GM23248 (cell line): ENCODE measurements around the gene APLP2. TPM values are rescaled to one million over a fixed set of nuclear protein-coding genes. Genes with fewer than 3 reads are reported as not detected.

Experiments used
- DNase-seq: peaks from one replicate; pipeline ENCODE4 v3.0.0-alpha.2; 2015
- H2AFZ ChIP-seq: fragments of 200-600 bp; sonication (generic); 2 replicates; pipeline ENCODE4 v1.6.1; 2016; ENCODE audit warnings: antibody characterized with exemption
- H3F3A ChIP-seq: fragments of 200-600 bp; sonication (generic); 2 replicates; pipeline ENCODE4 v1.6.1; 2016; ENCODE audit warnings: mild to moderate bottlenecking, antibody characterized with exemption, mixed run types; ENCODE audit not compliant: insufficient read depth
- H3K27ac ChIP-seq: fragments of 200-600 bp; sonication (generic); 2 replicates; pipeline ENCODE4 v1.5.1; 2016; ENCODE audit warnings: mild to moderate bottlenecking
- H3K27me3 ChIP-seq: fragments of 200-600 bp; sonication (generic); replicated peaks from 2 replicates; pipeline ENCODE4 v1.6.1; 2016; ENCODE audit warnings: mild to moderate bottlenecking; ENCODE audit not compliant: insufficient read depth
- H3K36me3 ChIP-seq: fragments of 200-600 bp; sonication (generic); 2 replicates; pipeline ENCODE4 v1.6.1; 2016; ENCODE audit warnings: low read depth, mild to moderate bottlenecking
- H3K4me1 ChIP-seq: fragments of 200-600 bp; sonication (generic); 2 replicates; pipeline ENCODE4 v1.6.1; 2016; ENCODE audit warnings: mild to moderate bottlenecking; ENCODE audit not compliant: insufficient read depth
- H3K4me2 ChIP-seq: fragments of 200-600 bp; sonication (generic); one replicate; pipeline ENCODE4 v1.6.1; 2016; ENCODE audit warnings: mild to moderate bottlenecking; ENCODE audit not compliant: unreplicated experiment
- H3K4me3 ChIP-seq: fragments of 200-600 bp; sonication (generic); 2 replicates; pipeline ENCODE4 v1.5.1; 2016; ENCODE audit warnings: mild to moderate bottlenecking
- H3K79me2 ChIP-seq: fragments of 200-600 bp; sonication (generic); 2 replicates; pipeline ENCODE4 v1.6.1; 2016; ENCODE audit warnings: mild to moderate bottlenecking; ENCODE audit not compliant: insufficient read depth
- H3K9ac ChIP-seq: fragments of 200-600 bp; sonication (generic); 2 replicates; pipeline ENCODE4 v1.6.1; 2016; ENCODE audit warnings: mild to moderate bottlenecking
- H3K9me2 ChIP-seq: fragments of 200-600 bp; sonication (generic); 2 replicates; pipeline ENCODE4 v1.6.1; 2016; ENCODE audit warnings: mixed run types, mild to moderate bottlenecking, moderate library complexity; ENCODE audit not compliant: insufficient read depth
- H3K9me3 ChIP-seq: fragments of 200-600 bp; sonication (generic); one replicate; pipeline ENCODE4 v1.6.1; 2017; ENCODE audit warnings: low read depth
- H4K20me1 ChIP-seq: fragments of 200-600 bp; sonication (generic); 2 replicates; pipeline ENCODE4 v1.6.0; 2016; ENCODE audit not compliant: insufficient read depth
- EZH2 ChIP-seq: fragments of 200-600 bp; sonication (generic); IDR thresholded peaks from 2 replicates; pipeline ENCODE4 v1.6.1; 2018; ENCODE audit warnings: antibody characterized with exemption, mild to moderate bottlenecking; ENCODE audit not compliant: insufficient read depth, poor library complexity, severe bottlenecking
- EZH2phosphoT487 ChIP-seq: fragments of 200-600 bp; sonication (generic); IDR thresholded peaks from 2 replicates; pipeline ENCODE4 v1.6.1; 2018; ENCODE audit warnings: antibody characterized with exemption, moderate library complexity, mild to moderate bottlenecking, low read depth; ENCODE audit not compliant: insufficient read depth
- WGBS, 2 experiments: methylation state at CpG; one replicate each; pipeline ENCODE4 v1.1.6; 2015 to 2017; ENCODE audit warnings: low lambda C conversion rate in 2 of 2, low coverage in 1 of 2; ENCODE audit errors: missing lambda C conversion rate in 2 of 2; 5-methylcytosine and 5-hydroxymethylcytosine counted together
- in situ Hi-C: fragments of 300-500 bp; cut with MboI; formaldehyde crosslinking; loops from 2 replicates; pipeline ENCODE4 v1.15.0; 2020
- polyA plus RNA-seq: library from polyadenylated mRNA; unstranded; fragments of >200 nt; fragmentation: Nextera tagmentation; extraction: Ambion mirVana; gene quantifications from 2 replicates; pipeline ENCODE4 v1.2.1, GENCODE V29; 2016
- total RNA-seq: library from RNA; depleted of rRNA; stranded (reverse); fragments of >200 nt; shearing (Covaris generic); gene quantifications from 2 replicates; pipeline ENCODE4 v1.2.3, GENCODE V29; 2014

APLP2 gene
- total and polyA plus RNA-seq, 2 experiments from 2014 or later, result 377 to 390 TPM

DNA sequence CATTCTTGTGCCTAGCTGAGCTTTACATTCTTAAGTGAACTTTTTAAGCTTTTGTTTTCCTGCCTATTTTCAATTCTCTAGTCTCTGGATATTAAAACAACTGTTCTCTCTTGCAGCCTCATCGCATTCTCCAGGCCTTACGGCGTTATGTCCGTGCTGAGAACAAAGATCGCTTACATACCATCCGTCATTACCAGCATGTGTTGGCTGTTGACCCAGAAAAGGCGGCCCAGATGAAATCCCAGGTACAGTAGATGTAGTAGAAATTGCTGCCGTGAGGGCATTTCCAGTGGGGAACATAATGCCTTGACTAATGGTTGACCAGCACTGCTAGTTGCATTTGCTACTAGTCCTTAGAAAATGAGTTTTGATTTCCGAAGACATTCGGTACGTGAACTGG is 60.2 kb downstream of the APLP2 start:
- DNase-seq, result no peak
- H3K27me3 ChIP-seq, result no peaks in the 10 kb centered on the region
- H2AFZ ChIP-seq, result no peak overlapping the region
- WGBS, 2 experiments, result 95% methylated on average over 11 of the region's 11 CpGs
- H3F3A ChIP-seq, result peaks cover 14% of the 10 kb centered on the region
- TF ChIP-seq EZH2 (no peak), EZH2phosphoT487 (no peak)
- H3K79me2 ChIP-seq, result peaks cover 20% of the 10 kb centered on the region; the same call in 1 of the 2 replicates
- H3K9me3 ChIP-seq, result no peaks in the 10 kb centered on the region
- H3K4me3 ChIP-seq, result no peak overlapping the region
- no peak overlapping the region for H3K9ac ChIP-seq
- no peaks in the 10 kb centered on the region for H4K20me1 ChIP-seq
- H3K4me1 ChIP-seq, result peaks cover under 1% of the 10 kb centered on the region; the same call in 1 of the 2 replicates
- H3K4me2 ChIP-seq, result no peak overlapping the region
- H3K9me2 ChIP-seq, result no peaks in the 10 kb centered on the region
- in situ Hi-C loops, result loop anchor here (5.0 kb wide), 1 partner anchor 208 kb away; no protein-coding TSS in a partner anchor
- peaks cover 49% of the 10 kb centered on the region for H3K36me3 ChIP-seq
- H3K27ac ChIP-seq, result no peak overlapping the region

DNA sequence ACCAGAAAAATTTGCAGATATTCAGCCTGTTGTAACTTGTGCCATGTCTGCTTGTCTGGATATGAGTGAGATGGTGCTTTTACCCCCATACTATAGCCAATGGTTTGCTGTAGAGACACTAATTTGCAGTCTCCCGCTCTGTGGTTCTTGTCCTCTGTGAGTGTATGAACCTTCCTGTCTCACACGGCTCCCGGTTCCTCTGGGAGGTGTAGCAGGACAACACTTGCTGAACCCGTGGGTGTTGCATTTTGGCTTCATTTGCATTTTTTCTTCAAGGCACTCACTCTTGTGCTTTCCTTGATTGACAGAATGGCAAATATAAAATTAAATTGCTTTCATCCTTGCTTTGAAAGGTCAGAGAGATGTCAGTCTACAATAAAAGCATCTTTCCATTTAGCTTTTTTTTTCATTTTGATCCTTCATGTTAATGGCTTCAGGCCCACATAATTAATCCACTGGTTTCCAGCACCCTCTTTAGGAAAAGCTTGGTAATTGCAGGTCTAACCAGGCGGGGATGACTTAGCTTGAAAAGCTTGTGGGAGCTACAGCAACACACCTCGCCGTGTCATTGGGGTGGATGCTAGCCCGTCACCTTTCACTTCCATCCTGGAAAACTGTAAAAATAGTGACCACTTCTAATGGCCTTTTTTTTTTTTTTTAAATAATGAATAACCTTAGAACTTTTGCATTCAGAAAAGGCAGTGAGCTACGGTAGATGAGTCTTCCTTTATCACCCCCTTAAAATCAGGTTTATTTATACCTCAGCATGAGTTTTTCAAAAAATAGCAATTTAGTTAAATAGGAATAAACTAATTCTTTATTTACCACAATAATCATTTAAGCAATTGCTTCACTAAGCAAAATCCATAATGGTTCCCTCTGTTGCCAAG is 62.5 kb downstream of the APLP2 start:
- Histone ChIP-seq H3K9me3 (no peaks in the 10 kb centered on the region), H3K4me3 (no peak overlapping the region), H3K79me2 (0 out of 2 replicates have a peak, but pooled peaks cover under 1% of the 10 kb centered on the region), H2AFZ (no peak overlapping the region), H3K27ac (no peak overlapping the region), H4K20me1 (no peaks in the 10 kb centered on the region), H3K4me2 (no peak overlapping the region), H3F3A (0 out of 2 replicates have a peak, but pooled peaks cover 7% of the 10 kb centered on the region), H3K36me3 (peaks cover 51% of the 10 kb centered on the region), H3K27me3 (no peaks in the 10 kb centered on the region), H3K9ac (no peak overlapping the region), H3K4me1 (no peaks in the 10 kb centered on the region), H3K9me2 (no peaks in the 10 kb centered on the region)
- 52 to 60% methylated on average over 9 of the region's 9 CpGs for WGBS, 2 experiments
- no peak for TF ChIP-seq EZH2phosphoT487
- TF ChIP-seq EZH2, result no peak
- in situ Hi-C loops, result loop anchor here (5.0 kb wide), 1 partner anchor 210 kb away; no protein-coding TSS in a partner anchor
- peak; percentile 78 for DNase-seq

DNA sequence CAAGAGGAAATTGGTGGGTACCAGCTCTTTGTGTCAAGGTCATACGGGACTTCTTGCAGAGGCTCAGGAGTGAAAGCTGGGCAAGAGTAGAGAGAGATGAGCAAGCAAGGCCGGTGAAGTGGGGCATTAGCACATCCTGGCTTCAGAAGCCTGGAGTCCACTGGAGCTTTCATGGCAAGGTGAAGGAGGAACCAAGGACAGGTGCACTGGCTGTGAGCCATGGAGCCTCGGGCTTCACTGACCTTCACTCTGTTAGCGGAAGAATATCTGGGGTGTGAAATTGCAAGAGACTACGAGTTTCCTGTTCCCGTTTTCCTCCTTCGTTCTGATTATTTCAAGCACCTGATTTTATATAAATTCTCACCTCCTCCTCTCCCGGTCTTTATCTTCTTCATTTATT is 64.0 kb downstream of the APLP2 start:
- Histone ChIP-seq H3K9ac (no peak overlapping the region), H3K36me3 (peaks cover 49% of the 10 kb centered on the region), H3K27me3 (no peaks in the 10 kb centered on the region), H3K27ac (no peak overlapping the region), H3F3A (0 out of 2 replicates have a peak, but pooled peaks cover 7% of the 10 kb centered on the region), H3K4me3 (no peak overlapping the region), H2AFZ (no peak overlapping the region), H3K4me2 (no peak overlapping the region), H3K9me3 (no peaks in the 10 kb centered on the region), H3K9me2 (no peaks in the 10 kb centered on the region), H3K4me1 (no peaks in the 10 kb centered on the region), H3K79me2 (no peaks in the 10 kb centered on the region), H4K20me1 (no peaks in the 10 kb centered on the region)
- no peak for DNase-seq
- 86 to 89% methylated on average over 8 of the region's 8 CpGs for WGBS, 2 experiments
- no peak for TF ChIP-seq EZH2phosphoT487
- no peak for TF ChIP-seq EZH2
- in situ Hi-C loops, result loop anchor here (5.0 kb wide), 1 partner anchor 211 kb away; no protein-coding TSS in a partner anchor

DNA sequence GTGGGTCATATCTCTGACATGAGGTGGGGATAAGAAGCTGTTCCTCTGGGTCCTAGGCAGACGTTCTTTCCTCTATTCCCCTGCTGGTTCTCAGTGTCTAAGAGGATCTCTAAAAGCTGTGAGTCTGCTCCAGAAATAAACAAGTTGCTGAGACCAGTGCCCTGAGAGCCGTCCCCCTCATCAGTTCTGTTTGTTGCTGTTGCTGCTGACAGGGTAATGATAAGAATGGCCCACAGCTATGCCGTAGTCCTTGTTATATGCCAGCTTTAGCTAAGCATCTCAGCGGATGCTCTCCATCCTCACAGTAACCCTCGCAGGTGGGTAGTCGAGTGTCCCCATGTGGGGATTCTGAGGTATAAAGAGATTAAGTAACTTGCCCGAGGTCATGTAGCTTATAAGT is 66.4 kb downstream of the APLP2 start:
- WGBS, 2 experiments, result 94 to 95% methylated on average over 7 of the region's 7 CpGs
- TF ChIP-seq EZH2phosphoT487, result no peak
- no peak for TF ChIP-seq EZH2
- DNase-seq, result no peak
- H3K36me3 ChIP-seq, result peaks cover 35% of the 10 kb centered on the region; the same call in 1 of the 2 replicates
- no peak overlapping the region for H3K27ac ChIP-seq
- no peak overlapping the region for H3K4me3 ChIP-seq
- 0 out of 2 replicates have a peak, but pooled peaks cover 7% of the 10 kb centered on the region for H3F3A ChIP-seq
- H3K27me3 ChIP-seq, result no peaks in the 10 kb centered on the region
- no peak overlapping the region for H2AFZ ChIP-seq
- H3K4me2 ChIP-seq, result no peak overlapping the region
- H3K4me1 ChIP-seq, result no peaks in the 10 kb centered on the region
- no peaks in the 10 kb centered on the region for H4K20me1 ChIP-seq
- H3K9me2 ChIP-seq, result no peaks in the 10 kb centered on the region
- in situ Hi-C loops, result no loop called here
- no peaks in the 10 kb centered on the region for H3K9me3 ChIP-seq
- no peaks in the 10 kb centered on the region for H3K79me2 ChIP-seq
- no peak overlapping the region for H3K9ac ChIP-seq
